GM19467 (cell line): ENCODE results near the gene DPF3.

Experiments
- ATAC-seq: cut with Tn5 transposase; IDR thresholded peaks from one replicate; pipeline ENCODE4 v1.9.1; 2021; ENCODE audit warnings: mild to moderate bottlenecking, moderate library complexity; ENCODE audit not compliant: unreplicated experiment

The DPF3 gene

DNA sequence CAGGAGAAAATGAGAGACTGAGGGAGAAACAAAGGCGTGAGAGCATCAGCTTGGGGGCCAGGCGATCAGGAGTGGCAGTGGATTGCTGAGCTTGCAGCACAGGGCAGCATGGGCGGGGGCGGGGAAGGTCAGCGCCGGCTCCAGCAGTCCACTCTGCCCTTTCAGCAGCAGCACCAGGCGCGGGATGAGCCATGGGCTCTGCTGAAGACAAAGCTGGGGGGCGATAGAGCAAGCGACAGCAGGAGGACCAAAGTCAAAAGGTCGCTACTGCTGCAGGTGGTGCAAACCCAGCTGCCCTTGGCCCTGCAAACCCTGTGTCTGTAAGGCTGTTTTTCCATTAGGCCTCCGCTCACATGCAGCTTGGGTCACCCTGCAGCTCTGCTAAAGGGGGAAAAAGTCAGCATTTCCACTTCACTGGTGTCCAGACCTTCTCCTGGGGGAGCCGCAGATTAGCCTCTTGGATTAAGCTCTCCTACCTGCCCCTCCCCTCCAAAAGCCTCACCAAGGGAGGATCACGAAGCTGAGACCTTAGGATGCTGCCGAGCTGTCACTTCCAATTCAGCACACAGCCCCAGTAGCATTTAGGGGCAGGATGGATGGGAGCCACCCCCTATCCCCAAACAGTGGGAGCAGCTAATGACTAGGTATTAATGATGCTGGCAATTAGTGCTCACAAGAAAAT, 204.8 kb downstream of the DPF3 start:
- ATAC-seq = no peak

GRCh38 chr14:72686832-72687231, 207.1 kb downstream of the DPF3 start:
- ATAC-seq = no peak

GRCh38 chr14:72686101-72686500, 207.8 kb downstream of the DPF3 start:
- ATAC-seq = no peak

DNA sequence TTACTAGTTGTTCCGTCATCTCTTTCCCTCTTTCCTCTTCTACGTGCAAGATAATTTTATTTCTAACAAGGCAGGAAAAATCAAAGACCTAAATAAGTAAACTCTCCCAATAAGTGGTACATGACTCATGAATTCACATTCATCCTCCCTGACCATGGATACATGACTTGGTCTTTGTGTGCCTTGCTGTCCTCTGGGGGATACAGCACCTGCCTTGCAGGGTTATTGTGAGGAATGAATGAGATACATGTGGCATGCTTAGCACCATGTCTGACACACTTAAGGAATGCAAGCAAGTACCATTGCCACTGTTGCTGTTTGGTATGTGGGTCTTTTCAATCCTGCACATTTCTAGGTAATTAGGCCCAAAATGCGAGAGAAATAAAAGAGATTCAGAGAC, 208.4 kb downstream of the DPF3 start:
- no peak for ATAC-seq

DNA sequence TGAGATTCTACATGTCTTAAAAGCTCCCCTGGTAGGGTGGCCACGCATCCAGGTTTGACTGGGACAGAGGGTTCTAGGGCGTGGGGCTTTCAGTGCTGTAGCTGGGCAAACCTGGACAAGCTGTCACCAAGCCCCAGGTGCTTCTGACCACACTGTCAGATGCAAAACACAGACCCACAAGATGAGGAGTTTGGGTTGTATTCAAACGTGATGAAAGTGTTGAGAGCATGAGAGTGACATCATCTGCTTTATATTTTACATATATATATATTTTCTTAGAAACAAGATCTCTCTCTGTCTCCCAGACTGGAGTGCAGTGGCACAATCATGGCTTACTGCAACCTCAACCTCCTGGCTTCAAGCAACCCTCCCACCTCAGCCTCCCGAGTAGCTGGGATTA, 210.1 kb downstream of the DPF3 start:
- no peak for ATAC-seq

DNA sequence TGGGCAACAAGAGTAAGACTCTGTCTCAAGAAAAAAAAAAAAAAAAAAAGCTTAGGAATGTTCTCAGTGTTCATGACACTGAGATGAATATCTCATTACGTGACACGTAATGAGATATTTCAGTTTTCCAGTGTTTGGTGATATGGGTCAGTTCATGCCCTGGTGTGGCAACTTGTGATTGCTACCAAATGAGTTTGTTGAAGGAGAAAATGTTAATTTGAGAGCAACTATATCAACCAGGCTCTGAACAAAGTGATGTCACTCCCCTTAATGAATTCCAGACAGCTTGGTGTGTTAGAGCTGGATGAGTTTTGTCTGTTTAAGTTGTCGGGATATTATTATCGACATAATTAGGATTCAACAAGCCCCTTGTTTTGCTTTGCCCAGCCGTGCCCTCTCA, 211.7 kb downstream of the DPF3 start:
- no peak for ATAC-seq

- no peak for ATAC-seq
These were observed 212.9 kb downstream of the DPF3 start for GRCh38 chr14:72680853-72681640.

DNA sequence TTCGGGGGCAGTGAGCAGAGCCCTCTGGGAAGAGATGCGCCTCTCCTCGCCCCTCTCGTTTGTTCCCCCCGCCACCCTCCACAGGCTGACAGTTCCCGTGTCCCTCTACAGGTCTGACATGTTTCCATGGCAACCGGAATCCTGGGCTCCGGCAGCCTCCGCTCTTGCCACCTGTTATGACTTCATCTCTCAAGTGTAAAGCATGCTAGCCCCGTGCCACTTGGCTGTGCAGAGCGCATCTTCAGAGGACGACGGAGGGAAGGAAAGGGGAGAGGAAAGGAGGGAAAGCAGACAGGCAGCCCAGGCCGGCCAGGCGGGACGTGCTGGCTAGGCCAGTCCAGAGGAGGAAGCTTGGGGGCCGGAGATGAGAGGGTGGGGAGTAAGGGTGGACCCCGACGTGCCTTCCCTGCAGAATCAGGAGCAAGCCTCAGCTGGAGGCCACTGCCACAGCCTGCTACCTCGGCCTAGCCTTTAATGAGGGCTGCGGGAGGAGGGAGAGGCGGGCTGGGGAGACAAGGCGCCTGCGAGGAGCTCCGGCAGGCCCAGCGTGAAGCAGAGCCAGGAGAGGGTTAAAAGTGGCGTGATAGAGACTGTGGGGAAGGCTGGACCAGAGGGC, 214.3 kb downstream of the DPF3 start:
- ATAC-seq = no peak

DNA sequence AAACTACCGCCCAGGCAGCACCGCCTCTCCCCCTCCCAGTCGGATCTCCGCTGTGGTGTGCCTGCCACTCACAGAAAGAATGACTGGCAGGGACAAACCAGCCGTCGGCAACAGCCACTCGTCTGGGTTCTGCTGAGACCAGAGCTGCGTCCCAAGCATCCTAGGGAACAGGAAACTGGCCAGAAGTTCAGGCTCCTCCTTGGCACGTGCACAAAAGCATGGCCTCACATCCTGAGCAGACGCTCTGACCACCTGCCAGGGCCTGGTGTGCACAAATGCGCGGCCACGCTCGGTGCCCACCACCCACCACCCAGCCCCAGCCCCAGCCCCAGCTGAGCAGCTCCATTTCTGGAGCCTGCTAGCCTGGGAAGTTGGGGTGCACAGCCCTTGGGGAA, 214.8 kb downstream of the DPF3 start:
- ATAC-seq = no peak

DNA sequence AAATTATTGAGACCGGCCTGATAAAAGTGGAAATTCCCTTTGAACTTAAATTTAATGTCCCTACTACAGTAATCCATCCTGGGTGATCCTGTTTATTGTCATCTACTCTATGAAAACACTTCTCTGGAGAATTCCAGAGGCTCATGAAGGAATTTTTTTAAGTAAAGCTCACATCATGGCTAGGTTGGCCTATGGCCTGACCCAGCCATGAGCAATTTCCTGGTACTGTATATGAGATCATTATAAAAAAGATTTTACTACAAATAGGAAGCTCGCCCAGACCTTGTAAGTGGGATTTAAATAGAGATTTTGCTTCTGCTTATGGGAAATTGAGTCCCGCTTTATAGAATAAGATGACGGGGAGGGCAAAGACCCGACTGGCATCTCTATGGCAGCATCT, 215.5 kb downstream of the DPF3 start:
- no peak for ATAC-seq

DNA sequence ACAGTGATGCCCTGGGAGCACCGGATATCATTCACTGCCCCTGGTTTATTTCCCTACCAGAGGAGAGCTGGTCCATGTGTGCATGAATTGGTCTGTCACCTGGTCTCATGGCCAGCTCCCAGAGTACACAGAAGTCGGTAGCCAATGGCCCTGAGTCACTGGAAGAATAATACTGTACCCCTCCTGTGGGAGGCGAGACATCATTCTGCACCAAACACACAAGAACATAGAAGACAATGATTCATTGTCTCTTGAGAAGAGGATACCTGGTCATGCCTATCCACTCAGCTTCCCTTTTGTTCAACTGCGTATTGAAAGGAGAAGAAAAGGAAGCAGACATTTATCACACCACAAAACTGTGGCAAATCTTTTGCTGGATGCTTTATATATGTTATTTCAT, 216.2 kb downstream of the DPF3 start:
- ATAC-seq = no peak

GRCh38 chr14:72675126-72675525, 218.8 kb downstream of the DPF3 start:
- ATAC-seq = no peak

DNA sequence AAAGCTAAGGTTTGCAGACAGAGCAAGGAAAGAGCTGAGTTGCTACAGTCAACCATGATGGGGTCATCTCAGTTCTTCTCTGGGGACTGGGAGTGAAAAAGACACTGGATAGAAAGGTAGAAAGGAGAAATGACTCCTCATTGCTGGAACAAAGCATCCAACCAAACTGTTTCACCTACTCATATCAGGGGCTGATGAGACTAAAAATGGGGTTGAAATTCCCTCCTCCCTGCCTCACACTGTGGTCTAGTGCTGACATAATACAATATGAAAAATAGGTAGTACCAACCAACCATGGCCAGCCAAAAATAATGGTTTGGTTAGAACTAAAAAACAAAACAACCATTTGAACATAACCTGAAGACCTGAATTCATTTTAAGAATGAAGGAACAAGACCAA, 220.7 kb downstream of the DPF3 start:
- ATAC-seq = no peak

- ATAC-seq = no peak
These were observed 227.3 kb downstream of the DPF3 start for GRCh38 chr14:72666610-72667009.

- no peak for ATAC-seq
These were observed 228.6 kb downstream of the DPF3 start for GRCh38 chr14:72665259-72665658.

DNA sequence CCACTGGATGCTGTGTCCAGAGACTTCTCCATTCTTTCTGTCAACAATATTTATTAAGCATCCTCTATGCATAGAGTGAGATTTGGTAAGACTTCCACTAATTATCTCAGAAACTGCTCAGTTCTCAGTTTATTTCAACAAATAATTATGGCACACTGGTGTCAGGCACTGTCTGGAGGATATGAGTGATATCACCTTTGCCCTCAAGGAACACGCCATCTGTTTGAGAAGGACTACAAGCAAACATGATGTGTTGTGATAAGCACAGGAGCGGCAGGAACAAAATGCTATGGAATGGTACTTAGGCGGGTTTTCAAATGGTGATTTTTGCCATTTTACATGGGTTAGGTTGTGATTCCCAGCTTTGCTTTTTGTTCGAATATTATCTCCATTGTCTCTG, 229.2 kb downstream of the DPF3 start:
- no peak for ATAC-seq

GRCh38 chr14:72663956-72664650, 229.8 kb downstream of the DPF3 start:
- no peak for ATAC-seq

DNA sequence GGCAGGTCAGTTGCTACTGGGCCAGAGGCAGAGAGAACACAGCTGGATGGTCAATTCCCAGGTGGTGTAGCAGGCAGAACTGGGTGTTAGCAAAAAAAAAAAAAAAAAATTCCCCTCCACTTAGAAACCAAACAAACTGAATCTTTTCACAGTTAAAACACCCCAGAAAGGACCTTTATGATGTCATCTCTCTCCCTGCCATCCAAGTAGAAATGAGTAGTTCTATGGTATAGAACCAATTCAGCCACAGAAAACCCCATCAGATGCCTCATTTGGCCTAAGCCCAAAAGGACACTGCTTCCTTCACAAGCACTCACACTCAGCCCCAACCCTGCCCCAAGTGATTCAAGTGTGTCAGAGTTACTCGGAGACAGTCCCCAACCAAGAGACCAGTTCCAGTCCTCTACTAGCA, 230.8 kb downstream of the DPF3 start:
- ATAC-seq = no peak

- no peak for ATAC-seq
These were observed 231.7 kb downstream of the DPF3 start for GRCh38 chr14:72662214-72662613.

GRCh38 chr14:72657214-72657921, 236.5 kb downstream of the DPF3 start:
- ATAC-seq = no peak

DNA sequence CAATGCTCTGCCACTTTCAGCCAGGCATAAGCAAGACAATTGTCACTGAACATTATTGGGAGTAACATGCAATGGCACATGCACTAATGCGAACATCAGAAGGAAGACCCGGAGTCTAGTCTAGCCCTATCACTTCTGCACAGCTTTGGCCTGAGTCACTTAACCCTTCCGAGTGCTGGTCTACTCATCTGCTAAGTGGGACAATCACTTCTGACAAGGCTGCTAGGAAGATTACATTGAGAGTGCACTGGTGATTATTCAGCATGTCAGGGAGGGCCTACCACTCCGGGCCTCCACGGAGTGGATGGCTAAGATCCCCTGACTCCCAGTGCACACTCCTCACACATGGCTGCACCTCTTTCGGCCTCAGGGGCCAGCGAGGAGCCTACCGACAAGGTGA, 240.9 kb downstream of the DPF3 start:
- no peak for ATAC-seq
